Right atrium auricular region (tissue), 2 donors: ENCODE measurements around the gene UBE2L3. TPM values are rescaled to one million over a fixed set of nuclear protein-coding genes. Genes with fewer than 3 reads are reported as not detected.
"Not testable (repeated sequence)": the region's sequence is repeated elsewhere in the genome, so short reads cannot be mapped to it uniquely, and the experiment has no call there.

Experiments used
- DNase-seq: peaks from one replicate; pipeline ENCODE4 v3.0.0-alpha.2; 2019; ENCODE audit warnings: low spot score
- H3K27ac ChIP-seq, 2 donors: fragments of 200-600 bp; sonication (generic); 1 replicate in 1 of 2; 2 replicates in 1 of 2; pipeline ENCODE4 v1.5.1; 2016 to 2019
- H3K27me3 ChIP-seq, 2 donors: fragments of 200-600 bp; sonication (generic); one replicate each; pipeline versions ENCODE4 v1.5.1 to v1.6.0; 2017 to 2019
- H3K36me3 ChIP-seq: fragments of 200-600 bp; sonication (generic); one replicate; pipeline ENCODE4 v1.5.1; 2016
- H3K4me1 ChIP-seq, 2 donors: fragments of 200-600 bp; sonication (generic); one replicate each; pipeline versions ENCODE4 v1.5.1 to v1.6.0; 2017 to 2019
- H3K4me3 ChIP-seq, 2 donors: fragments of 200-600 bp; sonication (generic); 1 replicate in 1 of 2; 2 replicates in 1 of 2; pipeline ENCODE4 v1.5.1; 2017 to 2019; ENCODE audit warnings: mild to moderate bottlenecking in 1 of 2, moderate library complexity in 1 of 2
- H3K9me3 ChIP-seq, 2 donors: fragments of 200-600 bp; sonication (generic); one replicate each; pipeline ENCODE4 v1.5.1; 2019
- total RNA-seq, 2 donors: library from RNA; depleted of rRNA; stranded (reverse); fragments of >200 nt; gene quantifications; one replicate each; pipeline ENCODE4 v1.1.0, GENCODE V29; 2016
- TF ChIP-seq, protein P1 (sequence below), 2 donors: fragments of 200-600 bp; sonication (generic); IDR thresholded peaks; one replicate each; pipeline ENCODE4 v1.5.1; 2019; ENCODE audit warnings: antibody characterized with exemption in 2 of 2

UBE2L3 gene
- total RNA-seq, 2 donors from 2014 or later = 46.9 to 62.2 TPM

DNA sequence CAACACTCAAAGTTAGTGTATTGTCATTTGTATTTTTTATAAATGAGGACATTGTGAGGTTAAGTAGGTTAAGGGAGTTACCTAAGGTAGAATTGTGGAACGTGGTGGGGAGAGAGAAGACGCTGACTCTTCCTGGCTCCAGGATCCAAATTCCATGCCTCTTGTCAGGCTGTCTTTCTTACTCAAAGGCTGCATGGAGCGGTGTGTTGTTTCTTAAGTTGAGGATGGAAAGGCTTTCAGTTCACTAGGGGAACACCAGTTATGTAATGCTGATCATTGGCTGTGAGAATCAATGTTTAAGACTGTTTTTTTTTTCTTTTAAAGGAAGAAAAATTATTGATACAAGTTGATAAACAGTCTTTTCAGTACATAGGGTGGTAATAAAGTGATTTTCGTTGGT, 2.9 kb downstream of the UBE2L3 start:
- Histone ChIP-seq H3K4me1 (peaks cover 0 to 59% of the 10 kb centered on the region in 2 donors), H3K36me3 (no peaks in the 10 kb centered on the region), H3K4me3 (no peak overlapping the region), H3K27ac (no peak overlapping the region), H3K9me3 (no peaks in the 10 kb centered on the region), H3K27me3 (no peaks in the 10 kb centered on the region)
- DNase-seq = no peak
- TF ChIP-seq, protein P1, sequence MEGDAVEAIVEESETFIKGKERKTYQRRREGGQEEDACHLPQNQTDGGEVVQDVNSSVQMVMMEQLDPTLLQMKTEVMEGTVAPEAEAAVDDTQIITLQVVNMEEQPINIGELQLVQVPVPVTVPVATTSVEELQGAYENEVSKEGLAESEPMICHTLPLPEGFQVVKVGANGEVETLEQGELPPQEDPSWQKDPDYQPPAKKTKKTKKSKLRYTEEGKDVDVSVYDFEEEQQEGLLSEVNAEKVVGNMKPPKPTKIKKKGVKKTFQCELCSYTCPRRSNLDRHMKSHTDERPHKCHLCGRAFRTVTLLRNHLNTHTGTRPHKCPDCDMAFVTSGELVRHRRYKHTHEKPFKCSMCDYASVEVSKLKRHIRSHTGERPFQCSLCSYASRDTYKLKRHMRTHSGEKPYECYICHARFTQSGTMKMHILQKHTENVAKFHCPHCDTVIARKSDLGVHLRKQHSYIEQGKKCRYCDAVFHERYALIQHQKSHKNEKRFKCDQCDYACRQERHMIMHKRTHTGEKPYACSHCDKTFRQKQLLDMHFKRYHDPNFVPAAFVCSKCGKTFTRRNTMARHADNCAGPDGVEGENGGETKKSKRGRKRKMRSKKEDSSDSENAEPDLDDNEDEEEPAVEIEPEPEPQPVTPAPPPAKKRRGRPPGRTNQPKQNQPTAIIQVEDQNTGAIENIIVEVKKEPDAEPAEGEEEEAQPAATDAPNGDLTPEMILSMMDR (IDR thresholded peaks at IDR 0.05) = no peak

- Histone ChIP-seq H3K27me3 (no peaks in the 10 kb centered on the region), H3K9me3 (no peaks in the 10 kb centered on the region), H3K4me1 (peaks cover 0 to 59% of the 10 kb centered on the region in 2 donors), H3K27ac (no peak overlapping the region), H3K4me3 (no peak overlapping the region), H3K36me3 (no peaks in the 10 kb centered on the region)
- no peak for DNase-seq
- TF ChIP-seq, protein P1 (IDR thresholded peaks at IDR 0.05) = no peak
Measured at GRCh38 chr22:21571679-21572078, 4.2 kb downstream of the UBE2L3 start.

DNA sequence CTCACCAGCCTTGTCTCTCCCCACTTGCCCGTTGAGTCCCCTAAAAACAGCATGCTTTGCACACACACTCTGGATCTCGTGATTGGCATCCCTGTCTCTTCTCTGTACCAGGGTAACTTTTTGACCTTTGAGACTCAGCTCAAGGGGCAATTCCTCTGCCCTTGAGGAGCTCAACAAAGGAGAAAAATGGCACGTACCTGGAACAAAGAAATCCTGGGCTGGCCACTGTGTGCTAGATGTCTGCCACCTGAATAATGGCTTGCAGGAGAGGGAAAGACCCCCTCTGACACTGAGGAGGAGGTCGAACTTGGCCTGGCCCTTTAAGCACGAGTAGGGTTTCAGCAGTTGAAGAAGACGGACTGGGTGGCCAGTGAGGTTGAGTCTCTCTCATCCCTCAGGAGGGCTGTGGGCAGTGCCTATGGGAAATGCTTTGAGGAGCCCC, 5.8 kb downstream of the UBE2L3 start:
- DNase-seq = no peak
- H3K4me1 ChIP-seq = peaks cover 0 to 73% of the 10 kb centered on the region in 2 donors
- no peak overlapping the region for H3K4me3 ChIP-seq
- no peaks in the 10 kb centered on the region for H3K9me3 ChIP-seq
- no peaks in the 10 kb centered on the region for H3K27me3 ChIP-seq
- TF ChIP-seq, protein P1 (IDR thresholded peaks at IDR 0.05) = no peak
- H3K36me3 ChIP-seq = no peaks in the 10 kb centered on the region
- H3K27ac ChIP-seq = no peak overlapping the region

DNA sequence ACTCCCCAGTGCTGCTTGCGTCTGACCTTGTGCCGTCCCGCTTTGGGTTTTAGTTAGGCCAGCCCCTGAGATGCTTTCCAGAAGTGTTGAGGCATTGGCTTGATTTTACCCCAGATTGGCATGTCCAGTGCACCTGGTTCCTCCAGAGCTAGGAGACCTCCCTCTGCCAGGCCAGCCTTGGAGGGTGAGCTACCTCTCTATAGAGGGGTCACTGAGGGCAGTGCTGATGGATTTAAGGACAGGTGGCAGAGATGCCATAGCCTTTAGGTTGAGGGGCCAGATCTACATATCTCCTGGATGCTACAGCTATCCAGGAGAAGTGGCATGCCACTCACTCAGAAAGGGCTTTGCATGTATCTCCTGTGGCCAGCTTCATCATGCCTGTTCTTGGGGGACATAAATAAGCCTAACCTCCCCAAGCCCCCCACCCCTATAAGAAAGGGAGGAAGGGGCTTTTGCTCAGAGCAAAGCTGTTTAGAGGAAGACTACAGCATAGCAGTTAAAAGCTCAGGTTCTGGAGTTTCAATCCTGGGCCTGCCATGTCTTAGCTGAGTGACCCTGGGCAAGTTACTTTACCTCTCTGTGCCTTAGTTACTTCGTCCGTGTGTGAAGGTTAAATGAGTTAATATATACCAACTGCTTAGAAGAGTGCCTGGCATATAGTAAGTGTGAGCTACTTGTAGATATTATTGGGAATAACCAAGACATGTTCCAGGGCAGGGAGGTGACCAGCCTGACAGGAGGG, 6.4 kb downstream of the UBE2L3 start:
- Histone ChIP-seq H3K36me3 (no peaks in the 10 kb centered on the region), H3K4me3 (no peak overlapping the region), H3K9me3 (no peaks in the 10 kb centered on the region), H3K27me3 (no peaks in the 10 kb centered on the region), H3K27ac (no peak overlapping the region), H3K4me1 (peaks cover 0 to 71% of the 10 kb centered on the region in 2 donors)
- TF ChIP-seq, protein P1 (IDR thresholded peaks at IDR 0.05) = no peak
- no peak for DNase-seq

GRCh38 chr22:21579474-21579851, 11.9 kb downstream of the UBE2L3 start:
- Histone ChIP-seq H3K4me3 (no peak overlapping the region), H3K4me1 (peaks cover 0 to 24% of the 10 kb centered on the region in 2 donors), H3K27ac (no peak overlapping the region), H3K36me3 (no peaks in the 10 kb centered on the region), H3K27me3 (no peaks in the 10 kb centered on the region), H3K9me3 (no peaks in the 10 kb centered on the region)
- TF ChIP-seq, protein P1 (IDR thresholded peaks at IDR 0.05) = no peak
- DNase-seq = no peak

DNA sequence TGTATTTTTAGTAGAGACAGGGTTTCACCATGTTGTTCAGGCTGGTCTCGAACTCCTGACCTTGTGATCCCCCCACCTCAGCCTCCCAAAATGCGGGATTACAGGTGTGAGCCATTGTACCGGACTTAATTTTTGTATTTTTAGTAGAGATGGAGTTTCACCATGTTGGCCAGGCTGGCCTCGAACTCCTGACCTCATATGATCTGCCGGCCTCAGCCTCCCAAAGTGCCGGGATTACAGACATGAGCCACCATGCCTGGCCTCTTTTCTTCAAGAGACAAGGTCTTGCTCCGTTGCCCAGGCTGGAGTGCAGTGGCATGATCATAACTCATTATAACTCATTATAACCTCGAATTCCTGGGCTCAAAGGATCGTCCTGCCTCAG, 13.1 kb downstream of the UBE2L3 start:
- H3K27ac ChIP-seq, H3K36me3 ChIP-seq, H3K27me3 ChIP-seq, H3K9me3 ChIP-seq, H3K4me3 ChIP-seq, DNase-seq: not testable (repeated sequence)
- peaks cover 0 to 19% of the 10 kb centered on the region in 2 donors for H3K4me1 ChIP-seq

DNA sequence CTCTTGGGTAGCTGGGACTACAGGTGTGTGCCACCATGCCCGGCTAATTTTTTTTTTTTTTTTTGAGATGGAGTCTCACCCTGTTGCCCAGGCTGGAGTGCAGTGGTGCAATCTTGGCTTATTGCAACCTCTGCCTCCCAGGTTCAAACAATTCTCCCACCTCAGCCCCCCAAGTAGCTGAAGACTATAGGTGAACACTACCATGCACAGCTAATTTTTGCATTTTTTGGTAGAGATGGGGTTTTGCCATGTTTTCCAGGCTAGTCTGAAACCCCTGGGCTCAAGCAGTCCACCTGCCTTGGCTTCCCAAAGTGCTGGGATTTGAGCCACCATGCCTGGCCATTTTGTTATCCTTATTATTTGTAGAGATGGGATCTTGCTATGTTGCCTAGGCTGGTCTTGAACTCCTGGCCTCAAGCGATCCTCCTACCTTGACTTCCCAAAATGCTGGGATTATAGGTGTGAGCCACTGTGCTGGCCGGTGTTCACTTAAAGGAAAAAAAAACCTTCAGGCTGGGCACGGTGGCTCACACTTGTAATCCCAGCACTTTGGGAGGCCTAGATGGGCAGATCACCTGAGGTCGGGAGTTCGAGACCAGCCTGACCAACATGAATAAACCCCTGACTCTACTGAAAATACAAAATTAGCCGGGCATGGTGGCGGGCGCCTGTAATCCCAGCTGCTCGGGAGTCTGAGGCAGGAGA, 13.6 kb downstream of the UBE2L3 start:
- H3K9me3 ChIP-seq, H3K27me3 ChIP-seq, H3K36me3 ChIP-seq, DNase-seq, H3K27ac ChIP-seq, H3K4me3 ChIP-seq: not testable (repeated sequence)
- H3K4me1 ChIP-seq = peaks cover 0 to 19% of the 10 kb centered on the region in 2 donors
